Sigmoid colon (tissue), 7 donors: ENCODE results near the gene NARS2. TPM values are rescaled to one million over a fixed set of nuclear protein-coding genes. Genes with fewer than 3 reads are reported as not detected.

ENCODE experiments used
- DNase-seq: peaks from one replicate; pipeline ENCODE4 v3.0.0-alpha.2; 2019
- H3K27ac ChIP-seq, 4 donors: fragments of 200-600 bp; sonication (generic); one replicate each; pipeline ENCODE4 v1.5.1; 2016 to 2019; ENCODE audit warnings: mild to moderate bottlenecking in 1 of 4
- H3K27me3 ChIP-seq, 3 donors: fragments of 200-600 bp; sonication (generic); one replicate each; pipeline ENCODE4 v1.5.1; 2019; ENCODE audit warnings: mild to moderate bottlenecking in 1 of 3
- H3K36me3 ChIP-seq, 4 donors: fragments of 200-600 bp; sonication (generic); one replicate each; pipeline ENCODE4 v1.5.1; 2016 to 2019
- H3K4me1 ChIP-seq, 4 donors: fragments of 200-600 bp; sonication (generic); one replicate each; pipeline ENCODE4 v1.5.1; 2017 to 2019
- H3K4me3 ChIP-seq, 4 donors: fragments of 200-600 bp; sonication (generic); one replicate each; pipeline ENCODE4 v1.5.1; 2017 to 2019; ENCODE audit warnings: mild to moderate bottlenecking in 2 of 4, moderate library complexity in 1 of 4
- H3K9me3 ChIP-seq, 4 donors: fragments of 200-600 bp in 3 of 4; sonication (generic) in 3 of 4; one replicate each; pipeline versions ENCODE4 v1.5.1 to v1.6.1; 2013 to 2019
- EP300 ChIP-seq, 4 donors: sonication (generic); formaldehyde crosslinking; IDR thresholded peaks; one replicate each; pipeline ENCODE4 v1.6.1; 2017; ENCODE audit warnings: antibody characterized with exemption in 4 of 4
- POLR2A ChIP-seq, 2 donors: fragments of 450-650 bp; IDR thresholded peaks; one replicate each; pipeline ENCODE4 v1.6.1; 2016; ENCODE audit warnings: antibody characterized with exemption in 2 of 2, mild to moderate bottlenecking in 2 of 2, moderate library complexity in 2 of 2
- POLR2AphosphoS5 ChIP-seq, 4 donors: sonication (generic); formaldehyde crosslinking; IDR thresholded peaks; one replicate each; pipeline ENCODE4 v1.6.1; 2017; ENCODE audit warnings: antibody characterized with exemption in 4 of 4
- WGBS, 2 donors: extraction: QIAGEN DNeasy Blood & Tissue Kit; methylation state at CpG; one replicate each; pipeline ENCODE4 v1.1.7; 2013; 5-methylcytosine and 5-hydroxymethylcytosine counted together
- intact Hi-C: fragments of 100-400 bp; cut with DNase I; formaldehyde crosslinking; loops from one replicate; pipeline ENCODE4 v1.15.1; 2023
- polyA plus RNA-seq, 3 donors: library from polyadenylated mRNA; stranded (reverse); fragments of 200-250 nt; gene quantifications; one replicate each; pipeline ENCODE4 v1.2.3, GENCODE V29; 2013
- total RNA-seq, 4 donors: library from RNA; depleted of rRNA; stranded (reverse); fragments of >200 nt; gene quantifications; one replicate each; pipeline ENCODE4 v1.1.0, GENCODE V29; 2016
- TF ChIP-seq, protein P1 (sequence below), 4 experiments: fragments of 450-650 bp in 3 of 4; fragments of 200-600 bp in 1 of 4; IDR thresholded peaks; one replicate each; pipeline ENCODE4 v1.5.1; 2016 to 2019; ENCODE audit warnings: antibody characterized with exemption in 4 of 4, mild to moderate bottlenecking in 3 of 4, moderate library complexity in 2 of 4
- donor health status: healthy with polysubstance abuse.
- donor health status: Bipolar disorder and iron deficiency.
- donor health status: healthy.

NARS2 gene
- total and polyA plus RNA-seq, 7 donors = 7.8 to 22.2 (median 13.6) TPM

DNA sequence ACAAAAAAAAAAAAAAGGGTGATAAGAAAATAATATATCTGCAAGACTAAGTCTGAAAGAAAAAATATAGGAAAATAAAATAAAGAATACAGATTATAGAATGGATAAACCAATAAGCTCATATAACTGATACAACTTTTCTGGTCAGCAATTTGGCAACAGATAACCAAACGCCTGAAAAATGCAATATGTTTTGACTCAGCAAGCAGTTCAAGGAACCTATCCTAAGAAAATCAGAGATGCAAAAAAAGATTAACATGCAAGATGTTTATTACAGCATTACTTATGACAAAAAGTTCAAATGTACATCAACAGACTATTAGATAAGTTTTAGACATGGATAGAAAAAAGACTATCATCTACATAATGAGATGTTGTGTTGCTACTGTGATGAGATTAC, 129.9 kb downstream of the NARS2 start:
- no peak overlapping the region for H3K27ac ChIP-seq
- intact Hi-C loops = no loop called here
- 81% methylated on average over 1 of the region's 1 CpG for WGBS, 2 donors
- H3K4me3 ChIP-seq = no peak overlapping the region
- TF ChIP-seq POLR2A (IDR thresholded peaks at IDR 0.05) = no peak
- no peaks in the 10 kb centered on the region for H3K4me1 ChIP-seq
- peaks cover 0 to 15% (median 0%) of the 10 kb centered on the region in 4 donors for H3K36me3 ChIP-seq
- DNase-seq = no peak
- H3K9me3 ChIP-seq = no peaks in the 10 kb centered on the region
- no peaks in the 10 kb centered on the region for H3K27me3 ChIP-seq

DNA sequence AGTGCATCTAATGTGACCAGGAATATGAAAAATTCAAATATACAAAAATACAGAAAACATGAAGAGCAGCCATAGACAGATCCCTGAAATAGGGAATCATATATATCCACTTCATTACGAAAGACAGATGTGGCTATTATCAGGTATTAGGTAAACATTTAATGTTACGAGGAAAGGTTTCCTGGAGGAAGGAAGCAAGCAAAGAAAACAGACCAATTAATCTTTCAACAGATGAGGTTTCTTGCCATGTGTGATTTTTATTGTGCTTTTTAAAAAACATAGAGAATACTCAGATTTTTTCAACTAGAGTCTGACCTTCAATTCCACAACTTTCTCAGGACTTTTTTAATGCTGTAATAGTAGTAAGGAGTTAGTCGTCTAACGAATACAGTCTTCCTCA, 132.7 kb downstream of the NARS2 start:
- H3K27ac ChIP-seq = no peak overlapping the region
- TF ChIP-seq POLR2A (IDR thresholded peaks at IDR 0.05) = no peak
- no peak for TF ChIP-seq EP300 (IDR thresholded peaks at IDR 0.05)
- no peak for TF ChIP-seq POLR2AphosphoS5 (IDR thresholded peaks at IDR 0.05)
- TF ChIP-seq, protein P1, sequence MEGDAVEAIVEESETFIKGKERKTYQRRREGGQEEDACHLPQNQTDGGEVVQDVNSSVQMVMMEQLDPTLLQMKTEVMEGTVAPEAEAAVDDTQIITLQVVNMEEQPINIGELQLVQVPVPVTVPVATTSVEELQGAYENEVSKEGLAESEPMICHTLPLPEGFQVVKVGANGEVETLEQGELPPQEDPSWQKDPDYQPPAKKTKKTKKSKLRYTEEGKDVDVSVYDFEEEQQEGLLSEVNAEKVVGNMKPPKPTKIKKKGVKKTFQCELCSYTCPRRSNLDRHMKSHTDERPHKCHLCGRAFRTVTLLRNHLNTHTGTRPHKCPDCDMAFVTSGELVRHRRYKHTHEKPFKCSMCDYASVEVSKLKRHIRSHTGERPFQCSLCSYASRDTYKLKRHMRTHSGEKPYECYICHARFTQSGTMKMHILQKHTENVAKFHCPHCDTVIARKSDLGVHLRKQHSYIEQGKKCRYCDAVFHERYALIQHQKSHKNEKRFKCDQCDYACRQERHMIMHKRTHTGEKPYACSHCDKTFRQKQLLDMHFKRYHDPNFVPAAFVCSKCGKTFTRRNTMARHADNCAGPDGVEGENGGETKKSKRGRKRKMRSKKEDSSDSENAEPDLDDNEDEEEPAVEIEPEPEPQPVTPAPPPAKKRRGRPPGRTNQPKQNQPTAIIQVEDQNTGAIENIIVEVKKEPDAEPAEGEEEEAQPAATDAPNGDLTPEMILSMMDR (IDR thresholded peaks at IDR 0.05) = no peak
- H3K4me1 ChIP-seq = no peaks in the 10 kb centered on the region
- WGBS, 2 donors = 63 to 78% methylated on average over 4 of the region's 4 CpGs
- H3K36me3 ChIP-seq = peaks cover 0 to 15% (median 0%) of the 10 kb centered on the region in 4 donors
- intact Hi-C loops = no loop called here
- no peaks in the 10 kb centered on the region for H3K27me3 ChIP-seq
- no peak for DNase-seq
- H3K4me3 ChIP-seq = no peak overlapping the region
- no peaks in the 10 kb centered on the region for H3K9me3 ChIP-seq

DNA sequence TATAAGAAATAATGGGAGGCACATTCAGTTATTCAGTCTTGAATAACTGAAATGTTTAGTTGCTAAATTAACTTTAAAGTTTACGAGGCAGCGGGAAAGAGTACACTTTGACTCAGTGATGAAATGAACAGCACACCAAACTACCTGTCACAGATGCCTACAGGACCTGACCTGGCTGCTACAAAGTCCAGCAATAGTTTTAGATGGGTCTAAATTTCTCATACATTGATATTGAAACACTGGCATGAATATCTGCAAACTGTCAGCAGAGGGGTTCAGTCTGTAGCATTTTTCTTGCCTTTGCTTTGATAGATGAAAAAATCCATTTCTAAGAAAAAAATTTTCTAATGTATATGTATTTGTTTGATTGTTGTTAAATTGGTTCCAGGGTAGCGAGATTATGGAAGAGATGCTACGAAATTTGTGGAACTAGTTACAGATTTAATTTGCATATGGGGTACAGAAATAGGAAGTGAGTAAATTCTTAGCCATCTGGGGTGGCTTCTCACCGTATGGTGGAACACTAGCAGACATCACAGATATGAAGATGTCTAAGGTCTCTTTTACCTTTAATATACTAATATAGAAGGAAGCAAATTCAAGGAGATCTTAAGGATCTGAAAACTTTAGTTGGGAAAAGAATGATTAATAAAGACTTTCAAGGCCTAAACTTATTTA, 136.2 kb downstream of the NARS2 start:
- Histone ChIP-seq H3K4me3 (no peak overlapping the region), H3K4me1 (no peaks in the 10 kb centered on the region), H3K9me3 (no peaks in the 10 kb centered on the region), H3K36me3 (peaks cover 0 to 12% (median 0%) of the 10 kb centered on the region in 4 donors), H3K27ac (no peak overlapping the region), H3K27me3 (no peaks in the 10 kb centered on the region)
- TF ChIP-seq, protein P1 (IDR thresholded peaks at IDR 0.05) = no peak
- TF ChIP-seq POLR2AphosphoS5 (IDR thresholded peaks at IDR 0.05) (no peak), POLR2A (IDR thresholded peaks at IDR 0.05) (no peak), EP300 (IDR thresholded peaks at IDR 0.05) (no peak)
- 58 to 70% methylated on average over 5 of the region's 5 CpGs for WGBS, 2 donors
- intact Hi-C loops = no loop called here
- DNase-seq = no peak

DNA sequence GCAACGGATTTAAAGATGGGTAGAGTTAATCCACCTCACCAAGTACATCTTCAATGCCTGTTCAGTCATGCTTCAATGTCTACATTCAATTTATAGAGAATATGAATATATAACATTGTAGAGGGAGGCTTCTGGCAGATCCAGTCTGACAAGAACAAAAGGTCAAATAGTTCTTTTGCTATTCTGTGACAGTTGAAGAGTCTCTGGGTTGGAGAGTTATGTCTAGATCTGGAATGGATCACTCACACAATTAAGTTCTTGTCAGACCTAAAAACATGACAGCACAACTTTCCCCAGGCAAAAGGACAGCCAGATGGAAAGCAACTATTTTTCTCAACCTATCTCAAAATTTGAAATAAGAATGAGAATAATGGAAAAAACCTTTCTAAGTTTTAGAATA, 141.7 kb downstream of the NARS2 start:
- Histone ChIP-seq H3K36me3 (no peaks in the 10 kb centered on the region), H3K9me3 (no peaks in the 10 kb centered on the region), H3K27ac (no peak overlapping the region), H3K4me1 (no peaks in the 10 kb centered on the region), H3K4me3 (no peak overlapping the region), H3K27me3 (no peaks in the 10 kb centered on the region)
- no peak for TF ChIP-seq POLR2A (IDR thresholded peaks at IDR 0.05)
- no peak for TF ChIP-seq EP300 (IDR thresholded peaks at IDR 0.05)
- TF ChIP-seq, protein P1 (IDR thresholded peaks at IDR 0.05) = no peak
- no peak for TF ChIP-seq POLR2AphosphoS5 (IDR thresholded peaks at IDR 0.05)
- intact Hi-C loops = no loop called here
- no peak for DNase-seq
- WGBS, 2 donors = 84 to 87% methylated on average over 1 of the region's 1 CpG

DNA sequence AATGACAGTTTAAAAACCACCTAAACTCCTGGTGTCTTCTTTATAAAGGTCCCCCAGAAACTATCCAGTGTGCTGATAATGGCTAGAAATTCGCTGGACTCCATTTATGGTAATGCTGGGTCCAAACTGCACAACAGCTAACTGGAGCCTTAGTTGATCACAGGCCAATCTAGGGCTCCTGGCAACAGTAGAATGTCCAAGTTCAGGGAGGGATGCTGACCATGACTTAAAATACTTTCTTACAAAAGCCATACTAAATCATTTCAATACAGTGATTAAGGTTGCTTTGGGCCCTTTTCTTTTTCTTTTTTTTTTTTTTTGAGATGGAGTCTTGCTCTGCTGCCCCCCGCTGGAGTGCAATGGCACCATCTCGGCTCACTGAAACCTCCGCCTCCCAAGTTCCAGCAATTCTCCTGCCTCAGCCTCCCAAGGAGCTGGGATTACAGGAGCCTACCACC, 142.6 kb downstream of the NARS2 start:
- Histone ChIP-seq H3K9me3 (no peaks in the 10 kb centered on the region), H3K27ac (no peak overlapping the region), H3K4me3 (no peak overlapping the region), H3K4me1 (no peaks in the 10 kb centered on the region), H3K36me3 (no peaks in the 10 kb centered on the region), H3K27me3 (no peaks in the 10 kb centered on the region)
- intact Hi-C loops = no loop called here
- TF ChIP-seq, protein P1 (IDR thresholded peaks at IDR 0.05) = peak in 2 of 4 experiments; percentile 13 to 25
- TF ChIP-seq POLR2AphosphoS5 (IDR thresholded peaks at IDR 0.05) = no peak
- WGBS, 2 donors = 84 to 86% methylated on average over 4 of the region's 4 CpGs
- no peak for DNase-seq
